ENCODE measurements around the gene CRIM1. TPM values are rescaled to one million over a fixed set of nuclear protein-coding genes. Genes with fewer than 3 reads are reported as not detected.
"Not testable (repeated sequence)": the region's sequence is repeated elsewhere in the genome, so short reads cannot be mapped to it uniquely, and the experiment has no call there.

The CRIM1 gene
- polyA plus RNA-seq, 10 donors = 18.7 to 42.8 (median 21.4) TPM

DNA sequence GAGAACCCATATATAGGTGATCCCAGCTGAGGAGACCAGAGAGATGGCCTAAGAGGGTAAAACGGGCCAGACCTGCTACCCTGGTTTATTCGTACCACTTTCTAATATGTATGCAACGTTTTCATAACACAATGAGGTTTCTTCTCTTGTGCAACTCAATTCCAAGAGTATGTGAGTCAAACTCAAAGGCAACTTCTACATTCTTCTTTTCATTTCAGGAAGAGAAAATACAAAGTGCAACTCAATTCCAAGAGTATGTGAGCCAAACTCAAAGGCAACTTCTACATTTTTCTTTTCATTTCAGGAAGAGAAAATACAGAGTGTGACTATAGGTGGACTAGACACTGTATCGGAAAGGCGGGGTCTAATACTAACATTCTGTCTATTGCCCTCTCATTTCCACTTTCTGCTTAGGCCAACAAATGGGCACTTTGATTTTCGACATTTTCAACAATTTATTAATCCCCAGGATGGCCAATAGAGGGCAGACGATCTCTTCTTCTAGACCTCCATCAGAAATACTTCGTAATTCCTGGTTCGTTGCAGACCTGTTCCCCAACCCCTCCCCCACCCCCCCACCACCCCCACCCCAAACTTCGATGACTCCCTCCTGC is 3.7 kb upstream of the CRIM1 start:
- peak in 1 of 3 donors; percentile 66 for DNase-seq

DNA sequence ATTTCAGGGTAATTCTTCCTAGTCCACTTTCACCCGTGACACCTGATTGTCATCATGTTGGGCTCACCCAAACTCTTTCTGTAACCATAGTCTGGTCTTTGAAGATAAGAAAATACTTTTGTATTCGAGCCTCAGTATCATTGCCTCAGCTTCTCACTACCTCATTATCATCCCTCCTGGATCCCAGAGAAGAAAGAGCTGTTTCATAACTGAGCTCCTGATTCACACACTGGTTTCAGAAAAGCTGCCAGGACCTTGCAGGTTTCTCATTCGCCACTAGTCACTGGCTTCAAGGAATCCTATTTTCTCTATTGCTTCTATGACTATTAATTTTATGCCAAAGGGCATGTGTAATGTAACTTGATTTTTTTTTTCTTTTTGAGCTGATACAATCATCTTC is 2.9 kb upstream of the CRIM1 start:
- DNase-seq = no peak

DNA sequence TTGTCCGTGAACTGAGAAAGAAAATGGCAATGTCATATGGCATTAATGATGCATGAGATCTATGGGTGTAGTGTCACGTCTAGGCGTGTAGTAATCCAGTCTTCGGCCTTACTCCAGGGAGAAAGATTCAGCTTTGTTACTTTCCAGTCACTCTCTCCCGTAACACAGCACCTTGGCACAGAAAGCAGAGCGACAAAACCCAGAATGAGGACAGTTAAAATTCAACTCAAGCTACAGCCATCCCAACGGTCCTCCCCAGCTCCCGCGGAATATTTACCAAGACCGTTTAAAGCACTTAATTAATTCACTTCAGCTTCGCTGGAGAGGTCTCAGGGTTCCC is 797 bp upstream of the CRIM1 start:
- no peak for DNase-seq

DNA sequence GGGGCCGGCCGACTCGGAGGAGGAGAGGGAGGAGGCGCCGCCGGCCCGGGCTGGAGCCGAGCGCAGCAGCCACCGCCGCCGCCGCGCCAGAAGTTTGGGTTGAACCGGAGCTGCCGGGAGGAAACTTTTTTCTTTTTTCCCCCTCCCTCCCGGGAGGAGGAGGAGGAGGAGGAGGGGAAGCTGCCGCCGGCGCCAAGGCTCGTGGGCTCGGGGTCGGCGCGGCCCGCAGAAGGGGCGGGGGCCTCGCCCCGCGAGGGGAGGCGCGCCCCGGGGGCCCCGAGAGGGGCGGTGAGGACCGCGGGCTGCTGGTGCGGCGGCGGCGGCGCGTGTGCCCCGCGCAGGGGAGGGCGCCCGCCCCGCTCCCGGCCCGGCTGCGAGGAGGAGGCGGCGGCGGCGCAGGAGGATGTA is 316 bp downstream of the CRIM1 start:
- DNase-seq = no peak

DNA sequence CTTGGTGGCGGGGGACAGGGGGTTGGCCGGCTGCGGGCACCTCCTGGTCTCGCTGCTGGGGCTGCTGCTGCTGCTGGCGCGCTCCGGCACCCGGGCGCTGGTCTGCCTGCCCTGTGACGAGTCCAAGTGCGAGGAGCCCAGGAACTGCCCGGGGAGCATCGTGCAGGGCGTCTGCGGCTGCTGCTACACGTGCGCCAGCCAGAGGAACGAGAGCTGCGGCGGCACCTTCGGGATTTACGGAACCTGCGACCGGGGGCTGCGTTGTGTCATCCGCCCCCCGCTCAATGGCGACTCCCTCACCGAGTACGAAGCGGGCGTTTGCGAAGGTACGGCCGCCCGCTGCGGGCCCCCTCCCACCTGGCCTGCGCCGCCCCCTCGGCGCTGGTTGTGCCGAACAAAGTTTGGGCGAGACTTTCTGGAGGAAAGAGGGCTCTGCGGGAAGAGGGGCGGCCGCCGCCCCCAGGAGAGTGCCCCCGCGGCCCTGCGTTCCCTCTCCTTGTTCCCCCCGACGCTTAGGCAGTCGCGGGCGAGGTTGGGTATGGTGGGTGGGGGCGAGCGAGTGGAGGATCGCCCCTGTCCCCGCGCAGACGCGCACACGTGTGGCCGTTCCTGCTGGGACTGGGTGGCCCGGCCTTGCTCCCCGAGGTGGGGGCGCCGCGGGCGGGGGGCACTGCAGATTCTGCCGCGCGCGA is 866 bp downstream of the CRIM1 start:
- DNase-seq = peak in 2 of 3 donors; percentile 39 to 82

DNA sequence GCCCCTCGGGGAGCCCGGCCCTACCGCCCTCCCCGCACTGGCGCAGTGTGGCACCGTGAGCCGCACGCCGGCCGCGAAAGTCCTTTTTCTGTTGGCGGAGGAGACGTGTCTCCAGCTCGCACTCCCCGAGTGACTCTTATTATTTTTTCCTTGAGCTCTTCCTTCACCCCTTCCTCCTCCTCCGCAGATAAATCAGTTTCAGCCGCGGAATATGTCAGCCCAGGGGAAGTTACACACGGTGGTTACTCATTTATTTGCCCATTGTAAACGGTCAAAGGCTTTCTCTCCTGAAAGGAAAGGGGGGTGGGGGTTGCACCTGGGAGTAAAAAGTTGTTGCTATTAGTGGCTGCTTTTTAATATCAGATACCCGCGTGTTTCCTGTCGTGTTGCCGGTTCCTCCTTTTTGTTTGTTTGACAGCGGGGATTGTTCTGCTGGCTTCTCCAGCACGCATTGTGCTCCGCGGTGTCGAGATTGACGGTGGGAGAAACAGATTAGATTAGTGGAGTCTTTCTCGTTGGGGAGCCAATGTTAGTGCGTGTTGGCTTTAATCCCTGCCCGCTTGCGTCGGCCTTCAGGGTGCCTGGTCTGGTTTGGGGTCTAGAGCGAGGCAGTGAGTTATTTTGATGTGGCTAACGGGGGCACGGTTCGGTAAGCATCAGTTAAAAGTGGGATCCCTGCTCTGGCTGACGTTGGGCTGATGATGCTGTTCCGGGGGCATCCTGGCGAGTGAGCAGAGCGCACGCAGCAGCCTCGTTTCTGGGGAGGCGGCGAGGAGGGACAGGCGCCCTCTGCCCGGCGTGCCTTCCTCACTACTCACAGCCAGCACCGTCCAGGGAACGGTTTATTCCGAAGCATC is 1.6 kb downstream of the CRIM1 start:
- peak in 2 of 3 donors; percentile 42 to 82 for DNase-seq

DNA sequence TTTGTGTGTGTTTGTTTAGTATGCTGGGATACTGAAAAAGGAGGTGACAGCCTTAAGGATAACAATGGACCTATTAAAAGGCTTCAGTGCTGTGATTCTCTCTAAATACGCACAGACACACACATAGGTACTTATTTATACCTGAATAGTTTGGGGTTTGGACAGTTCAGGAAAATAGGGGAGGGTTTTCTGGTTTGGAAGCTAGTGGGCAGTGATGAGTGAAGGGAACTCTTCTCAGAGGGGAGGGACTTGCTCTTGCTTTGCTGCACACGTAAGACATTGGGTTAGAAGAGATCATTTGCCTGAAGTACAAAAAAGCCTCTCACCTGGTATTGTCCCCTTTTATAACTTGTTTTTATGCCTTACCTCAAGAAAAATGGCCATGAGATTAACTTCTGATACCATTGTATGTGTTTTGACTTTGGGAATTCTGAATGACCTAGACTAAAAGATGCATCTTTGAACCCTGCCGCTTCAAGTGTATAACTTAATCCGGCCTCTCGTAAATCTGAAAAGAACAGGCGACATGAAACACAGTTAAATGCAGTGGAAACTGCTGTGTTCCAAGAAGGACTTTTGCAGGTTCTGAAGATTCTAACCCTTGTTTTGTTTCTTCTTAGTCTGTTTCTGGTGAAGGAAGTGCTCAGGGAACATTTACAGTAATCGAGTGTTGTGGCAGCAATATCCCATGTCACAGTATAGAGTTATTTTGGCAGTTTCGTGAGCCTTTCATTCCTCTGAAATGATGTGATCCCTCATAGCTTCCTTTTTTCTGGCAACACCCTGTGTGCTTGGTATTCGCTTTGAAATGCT is 2.5 kb downstream of the CRIM1 start:
- DNase-seq = peak in 2 of 3 donors; percentile 58 to 74

DNA sequence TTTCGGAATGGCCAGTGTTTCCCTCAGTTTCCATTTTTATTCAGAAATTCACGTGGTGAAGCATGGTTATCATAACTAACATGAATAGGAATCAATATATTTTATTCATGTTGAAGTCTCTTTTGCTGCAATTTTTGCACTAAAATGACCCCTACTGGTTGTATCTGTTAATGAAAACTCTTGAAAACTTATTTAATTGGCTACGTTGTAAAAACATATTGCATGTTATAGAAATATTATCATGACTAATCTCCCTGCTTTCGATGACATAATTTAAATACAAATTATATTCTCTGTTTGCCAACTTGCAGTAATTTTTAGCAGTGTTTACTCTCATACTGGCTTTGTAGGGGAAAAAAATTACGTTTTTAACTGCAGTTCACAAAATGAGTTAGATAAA is 3.5 kb downstream of the CRIM1 start:
- DNase-seq = peak in 1 of 3 donors; percentile 41

DNA sequence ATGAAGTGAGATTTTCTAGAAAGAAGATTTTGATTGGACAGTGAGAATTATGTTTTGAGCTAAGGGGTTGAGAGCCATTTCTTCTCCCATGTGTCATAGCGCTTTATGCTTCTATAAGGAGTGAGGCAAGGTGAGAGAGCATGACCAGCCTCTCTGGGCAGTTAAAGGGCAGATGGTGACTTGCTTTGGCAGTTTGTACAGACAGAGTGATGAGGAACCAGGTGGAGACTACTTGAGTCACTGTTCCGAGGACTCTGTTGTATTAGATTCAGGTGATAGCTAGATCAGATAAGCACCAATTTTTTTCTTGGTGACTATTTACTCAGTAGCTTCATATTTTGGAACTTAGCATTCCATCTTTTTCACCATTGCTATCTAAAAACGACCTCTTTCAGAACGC is 4.5 kb downstream of the CRIM1 start:
- DNase-seq = no peak

DNA sequence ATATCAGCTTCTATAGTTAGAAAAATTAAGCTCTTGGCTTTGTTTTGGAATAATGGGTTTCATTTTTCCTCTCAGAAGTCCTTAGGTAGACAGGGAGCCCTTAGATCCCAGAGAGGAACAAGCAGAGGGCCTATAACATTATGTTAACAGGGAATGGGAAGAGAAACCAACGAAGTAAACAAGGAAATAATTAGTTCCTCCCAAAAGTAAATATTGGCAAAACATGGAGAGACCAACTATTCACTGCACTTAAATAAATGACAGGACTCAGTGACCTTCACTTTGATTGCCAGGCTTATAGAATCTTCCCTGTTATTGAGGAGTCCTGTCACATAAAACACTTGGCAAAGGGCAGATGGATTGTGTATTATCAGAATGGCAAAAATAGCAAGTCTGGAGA is 5.3 kb downstream of the CRIM1 start:
- no peak for DNase-seq

DNA sequence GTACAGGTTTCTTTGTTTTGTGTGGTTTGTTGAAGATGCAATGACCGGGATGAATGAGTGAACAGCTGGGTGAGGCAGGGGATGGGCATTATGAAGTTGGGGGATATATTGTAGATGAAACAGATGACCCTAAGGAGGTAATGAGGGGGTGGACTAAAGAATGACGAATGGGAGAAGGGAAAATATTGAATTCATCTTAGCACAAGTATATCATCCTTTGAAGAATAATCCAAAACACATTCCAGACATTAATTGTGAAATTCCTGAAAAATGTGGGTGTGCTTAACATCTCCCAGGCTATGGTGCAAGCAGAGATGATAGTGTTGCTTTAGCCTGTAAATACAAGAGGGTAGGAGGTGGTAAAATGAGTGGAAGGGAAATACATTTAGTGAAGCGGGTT is 5.8 kb downstream of the CRIM1 start:
- no peak for DNase-seq

DNA sequence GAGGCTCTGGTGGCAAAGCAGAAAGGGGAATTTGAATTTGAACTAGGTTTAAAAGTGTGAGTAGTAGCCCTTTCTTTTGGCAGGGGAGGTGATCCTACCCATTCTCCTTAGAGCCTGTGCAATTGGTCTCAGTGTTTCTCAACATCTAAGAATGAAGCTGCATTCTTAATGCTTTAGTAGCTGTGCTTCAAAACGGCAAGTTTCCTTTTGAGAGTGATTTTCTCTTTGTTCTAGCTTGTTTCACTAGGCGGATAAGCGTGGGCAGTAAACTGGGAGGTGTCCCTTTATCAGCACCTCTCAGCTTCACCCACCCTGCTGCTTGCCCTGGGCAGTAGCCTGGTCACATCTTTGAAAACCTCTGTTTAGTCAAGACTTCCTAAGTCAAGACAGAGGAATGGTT is 6.7 kb downstream of the CRIM1 start:
- no peak for DNase-seq

DNA sequence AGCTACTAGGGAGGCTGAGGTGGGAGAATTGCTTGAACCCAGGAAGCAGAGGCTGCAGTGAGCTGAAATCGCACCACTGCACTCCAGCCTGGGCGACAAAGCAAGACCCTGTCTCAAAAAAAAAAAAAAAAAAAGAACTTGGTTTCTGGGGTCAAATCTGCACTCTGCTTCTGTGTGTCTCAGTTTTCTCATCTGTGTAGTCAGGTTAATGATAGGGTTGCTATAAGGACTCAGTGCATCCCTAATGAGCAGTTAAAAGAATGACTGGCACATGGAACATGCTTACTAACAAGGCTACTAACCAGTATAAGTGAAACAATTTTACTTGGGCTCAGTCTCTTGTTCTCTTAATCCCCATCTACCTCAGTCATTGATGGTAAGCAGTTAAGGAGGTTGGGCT is 7.5 kb downstream of the CRIM1 start:
- DNase-seq = not testable (repeated sequence)

DNA sequence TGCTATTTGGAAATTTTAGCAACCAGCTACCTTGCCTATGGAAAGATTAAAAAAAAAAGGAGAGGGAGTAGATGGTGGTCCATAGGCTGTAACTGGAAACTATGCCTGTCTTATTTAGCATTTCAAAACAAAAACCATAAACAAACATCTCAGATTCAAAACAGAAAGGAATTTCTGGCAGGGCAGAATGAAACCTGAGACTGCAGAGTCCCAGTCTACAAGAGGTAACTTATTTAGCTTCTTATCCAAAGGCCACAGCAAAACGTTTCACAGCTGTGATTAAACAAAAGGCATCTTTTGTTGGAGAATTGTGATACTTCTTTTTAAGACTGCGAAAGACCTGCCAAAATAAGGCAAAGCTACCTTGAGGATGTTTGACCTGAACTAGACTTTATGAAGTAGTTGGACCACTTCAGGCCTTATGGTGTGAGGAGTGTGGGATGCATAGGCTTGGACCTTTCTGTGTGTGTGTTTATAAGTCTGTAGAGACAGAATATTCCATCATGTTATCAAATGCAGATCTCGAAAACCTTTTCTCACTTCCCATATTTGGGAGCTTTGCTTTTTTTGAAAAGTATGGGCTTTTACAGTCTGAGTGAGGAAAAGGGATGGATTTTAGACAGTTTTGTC is 11.0 kb downstream of the CRIM1 start:
- no peak for DNase-seq

DNA sequence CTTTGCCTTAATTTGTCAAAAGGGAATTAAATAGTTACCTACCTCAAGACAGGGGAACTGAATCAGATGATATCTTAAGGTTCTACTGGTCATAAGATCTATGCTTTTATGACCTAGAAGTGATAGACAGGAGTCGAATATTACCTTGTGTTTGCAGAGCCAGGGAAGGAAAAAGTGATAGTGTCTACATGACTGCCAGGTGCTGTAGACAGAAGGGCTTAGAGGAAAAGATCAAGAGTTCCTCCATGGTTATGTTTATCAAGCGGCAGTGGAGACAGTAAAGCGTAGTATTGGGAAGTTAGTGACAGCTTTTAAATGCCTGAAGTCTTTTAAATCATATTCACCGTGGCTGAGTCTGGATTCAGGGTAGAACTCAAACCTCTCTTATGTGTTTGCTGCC is 11.9 kb downstream of the CRIM1 start:
- DNase-seq = no peak

DNA sequence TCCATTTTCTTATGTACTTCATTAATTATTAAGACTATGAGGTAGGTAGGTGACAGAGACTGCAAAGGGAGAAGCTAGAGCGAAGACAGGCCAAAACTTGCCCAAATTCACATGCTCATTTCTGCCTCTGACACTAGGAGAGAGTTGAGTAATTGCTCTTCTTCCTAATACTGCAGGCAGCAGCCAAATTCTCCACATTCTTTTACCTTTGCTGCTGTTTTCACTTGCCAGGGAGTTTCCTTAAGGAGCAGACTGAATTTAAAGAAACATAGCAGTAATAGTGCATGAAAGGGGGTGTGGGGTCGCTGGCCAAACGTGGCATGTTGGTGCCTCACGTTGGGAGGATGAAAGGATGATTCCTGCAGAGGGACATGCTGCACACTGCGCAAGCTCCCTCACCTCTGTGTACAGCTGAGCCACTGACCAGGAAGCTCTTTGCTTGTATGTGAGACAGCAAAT is 12.3 kb downstream of the CRIM1 start:
- no peak for DNase-seq

DNA sequence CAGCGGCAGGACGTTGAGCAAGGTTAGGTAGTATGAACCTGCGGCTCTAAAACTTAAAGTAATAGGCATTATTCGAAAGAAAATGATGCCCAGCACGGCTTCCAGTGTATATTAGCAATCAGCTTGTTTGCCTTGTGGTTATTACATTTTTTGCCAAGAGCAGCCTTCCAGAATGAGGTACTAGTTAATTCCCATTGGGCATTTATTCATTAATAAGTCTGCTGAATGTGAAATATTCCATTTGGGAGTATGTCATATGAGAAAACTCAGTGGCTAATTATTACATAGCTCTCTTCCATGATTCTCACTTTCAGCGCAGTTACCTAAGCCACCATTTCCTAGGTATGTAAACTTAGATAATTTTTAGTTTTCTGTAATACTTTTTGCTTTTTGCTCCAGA is 12.9 kb downstream of the CRIM1 start:
- DNase-seq = no peak

DNA sequence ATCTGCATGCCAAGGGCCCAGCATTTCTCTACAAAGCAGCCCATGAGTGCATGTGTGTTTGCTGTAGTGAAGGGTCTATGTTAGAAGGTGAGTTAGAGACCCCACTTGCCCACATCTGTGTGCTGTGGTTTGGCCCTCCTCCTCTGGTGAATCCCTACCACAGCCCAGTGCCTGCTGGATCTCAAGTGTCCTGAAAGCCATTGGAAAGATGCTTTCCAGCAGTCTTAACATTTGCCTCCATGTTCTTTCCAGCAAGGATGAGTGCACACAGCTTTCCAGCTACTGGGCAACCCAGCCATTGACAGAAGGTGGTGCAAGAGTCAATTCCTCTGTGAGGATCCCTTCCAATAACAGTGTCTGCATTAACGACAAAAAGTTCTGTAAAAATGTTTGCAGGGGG is 13.6 kb downstream of the CRIM1 start:
- DNase-seq = no peak

DNA sequence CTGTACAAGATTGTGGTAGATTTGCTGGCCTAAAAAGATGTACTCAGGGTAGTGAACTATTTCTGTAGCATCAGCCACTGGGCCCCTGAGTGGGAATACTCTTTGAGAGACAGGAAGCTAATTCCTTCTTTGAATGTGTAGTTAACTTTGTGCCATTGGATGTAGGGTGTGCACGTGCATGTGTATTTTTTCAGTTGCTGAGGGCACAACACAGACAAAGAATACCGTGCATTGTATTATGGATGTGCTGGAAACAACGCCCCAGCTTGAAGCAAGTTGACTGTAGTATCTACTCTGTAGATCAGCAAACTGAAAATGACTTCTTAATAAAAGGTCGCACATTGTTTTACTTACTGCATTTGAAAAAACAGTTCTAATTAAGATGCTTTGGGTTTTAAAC is 14.1 kb downstream of the CRIM1 start:
- DNase-seq = no peak

DNA sequence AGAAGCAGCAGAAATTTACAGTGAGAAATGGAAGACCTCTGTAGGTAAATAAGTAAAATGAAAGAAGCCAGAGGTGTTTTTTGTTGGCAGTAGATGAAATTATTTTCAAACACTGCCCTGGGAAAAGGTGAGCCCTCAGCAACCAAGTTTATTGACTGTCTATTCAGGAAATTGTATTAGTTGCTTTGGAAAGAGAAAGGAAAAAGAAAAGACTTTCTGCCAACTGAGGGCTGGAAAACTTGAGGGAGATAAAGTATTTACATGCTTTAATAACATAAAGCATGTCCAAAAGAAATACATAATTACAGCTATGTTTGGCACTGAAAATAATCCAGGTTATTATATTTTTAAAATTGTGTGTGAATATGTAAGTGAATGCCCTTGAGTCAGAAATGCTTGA is 14.7 kb downstream of the CRIM1 start:
- no peak for DNase-seq

DNA sequence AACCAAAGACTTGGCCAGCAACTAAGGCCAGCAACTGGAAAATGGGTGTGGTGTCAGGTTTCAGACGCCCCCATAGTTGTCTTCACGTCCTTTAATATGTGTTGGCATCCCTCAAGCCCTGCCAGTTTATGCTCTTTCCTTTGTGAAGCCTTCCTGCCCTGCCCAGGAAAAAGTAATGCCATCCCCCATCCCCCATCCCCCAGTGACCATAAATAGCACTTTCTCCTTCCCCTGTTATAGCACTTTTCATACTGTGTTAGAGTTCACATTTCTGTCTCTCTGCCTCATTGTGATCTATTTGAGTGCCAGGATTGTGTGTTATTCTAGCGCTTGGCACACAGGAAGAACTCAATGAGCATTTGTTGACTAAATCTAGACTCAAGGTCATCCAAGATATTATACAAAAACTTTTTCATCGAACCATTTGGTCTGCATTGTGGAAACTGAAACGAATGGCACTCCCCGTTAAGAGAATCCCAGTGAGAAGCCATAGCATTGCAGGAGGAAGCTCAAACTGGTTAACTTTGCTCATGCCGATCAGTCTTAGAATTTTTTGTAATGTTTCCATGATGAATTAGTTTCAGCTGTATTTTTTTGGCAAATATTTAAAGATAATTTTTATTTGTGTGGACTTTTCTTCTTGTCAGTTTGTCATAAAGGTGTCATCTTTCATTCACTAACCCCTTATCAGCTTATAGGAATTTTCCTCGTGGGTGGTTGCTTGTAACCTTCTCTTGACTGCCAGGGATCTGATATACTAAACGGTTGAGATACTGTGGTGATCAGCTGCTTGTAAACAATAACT is 15.7 kb downstream of the CRIM1 start:
- peak in 1 of 3 donors; percentile 36 for DNase-seq

All from muscle of back (tissue), 11 donors.